Measurements from ENCODE around the gene FAN1.

Gene FAN1

GRCh38 chr15:30978328-30978727, 74.6 kb downstream of the FAN1 start:
- POLR2A ChIA-PET (ENCODE audit: low non-redundant PET): no interaction called here
- no peak for TF ChIP-seq CTCF (conservative IDR thresholded peaks at IDR 0.05; ENCODE audit: low read depth)
- CTCF ChIA-PET: interaction anchor here (0.7 to 1.4 kb wide), 3 partner anchors 51 to 1165 kb away, joined by 3 to 6 read pairs (median 3); no protein-coding TSS in a partner anchor
- no peak for DNase-seq (ENCODE audit: low spot score)
- H3K27ac ChIP-seq: no peak overlapping the region

GRCh38 chr15:30979457-30979856, 75.7 kb downstream of the FAN1 start:
- DNase-seq (ENCODE audit: low spot score): no peak
- POLR2A ChIA-PET (ENCODE audit: low non-redundant PET): no interaction called here
- no peak overlapping the region for H3K27ac ChIP-seq
- TF ChIP-seq CTCF (conservative IDR thresholded peaks at IDR 0.05; ENCODE audit: low read depth): no peak
- CTCF ChIA-PET: no interaction called here

- POLR2A ChIA-PET (ENCODE audit: low non-redundant PET): no interaction called here
- CTCF ChIA-PET: interaction anchor here (0.6 to 1.9 kb wide), 2 partner anchors 145 to 202 kb away, joined by 5 to 10 read pairs; no protein-coding TSS in a partner anchor
- no peak for DNase-seq (ENCODE audit: low spot score)
- TF ChIP-seq CTCF (conservative IDR thresholded peaks at IDR 0.05; ENCODE audit: low read depth): no peak
- no peak overlapping the region for H3K27ac ChIP-seq
These were observed 80.4 kb downstream of the FAN1 start for GRCh38 chr15:30984118-30984517.

DNA sequence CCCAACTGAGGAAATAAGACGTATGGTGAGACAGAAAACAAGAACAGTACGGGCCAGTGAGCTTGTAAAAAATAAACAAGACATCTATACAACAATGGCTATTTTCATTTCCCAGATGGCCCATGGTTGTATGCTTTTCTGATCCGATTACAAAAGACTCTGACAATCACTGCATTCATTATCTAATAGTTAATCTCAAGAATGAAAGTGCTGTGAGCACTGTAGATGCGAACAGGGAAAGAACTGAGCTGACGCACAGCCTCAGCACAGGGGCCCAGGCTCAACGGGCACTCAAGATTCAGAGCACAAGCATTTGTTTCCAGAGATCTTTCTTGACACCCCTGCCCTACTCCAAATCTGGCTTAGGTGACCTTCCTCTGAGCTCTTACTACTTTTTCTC, 80.8 kb downstream of the FAN1 start:
- no peak for DNase-seq (ENCODE audit: low spot score)
- H3K27ac ChIP-seq: no peak overlapping the region
- ChIA-PET POLR2A (ENCODE audit: low non-redundant PET) (no interaction called here), CTCF (interaction anchor here (0.6 to 1.9 kb wide), 2 partner anchors 19 to 144 kb away, joined by 3 to 10 read pairs; no protein-coding TSS in a partner anchor)
- TF ChIP-seq CTCF (conservative IDR thresholded peaks at IDR 0.05; ENCODE audit: low read depth): no peak

DNA sequence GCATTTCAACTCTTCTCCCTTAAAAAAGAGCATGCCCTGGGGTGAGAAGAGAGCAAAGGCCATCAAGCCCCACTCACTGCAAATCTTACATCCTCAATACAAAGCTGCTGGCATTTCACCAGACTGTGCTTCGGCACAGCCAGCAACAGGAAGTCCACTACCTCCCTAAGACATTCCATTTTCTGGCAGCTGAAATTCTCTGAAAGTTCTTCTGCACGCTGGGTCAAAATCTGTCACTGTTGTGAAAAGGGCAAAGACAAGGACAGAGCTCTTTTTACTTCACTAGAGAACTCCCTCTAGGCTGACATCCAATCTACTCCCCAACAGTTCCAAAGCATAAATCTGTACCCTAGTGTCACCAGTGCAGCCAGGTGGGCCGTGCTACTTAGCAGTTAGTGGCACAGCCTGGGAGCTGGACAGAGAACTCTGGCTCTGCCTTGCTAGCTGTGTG, 81.4 kb downstream of the FAN1 start:
- ChIA-PET CTCF (interaction anchor here (0.6 to 1.9 kb wide), 3 partner anchors 18 to 144 kb away, joined by 3 to 10 read pairs (median 4); no protein-coding TSS in a partner anchor), POLR2A (ENCODE audit: low non-redundant PET) (no interaction called here)
- DNase-seq (ENCODE audit: low spot score): no peak
- TF ChIP-seq CTCF (conservative IDR thresholded peaks at IDR 0.05; ENCODE audit: low read depth): no peak
- H3K27ac ChIP-seq: no peak overlapping the region; the same call in 1 of the 2 replicates

GRCh38 chr15:30990036-30990435, 86.3 kb downstream of the FAN1 start:
- ChIA-PET CTCF (no interaction called here), POLR2A (ENCODE audit: low non-redundant PET) (interaction anchor here (0.6 kb wide), 1 partner anchor 12 kb away, joined by 3 read pairs; no protein-coding TSS in a partner anchor)
- no peak overlapping the region for H3K27ac ChIP-seq
- DNase-seq (ENCODE audit: low spot score): peak; percentile 14
- no peak for TF ChIP-seq CTCF (conservative IDR thresholded peaks at IDR 0.05; ENCODE audit: low read depth)

Data from RWPE1 (cell line).